ENCODE data around the gene GYS1. TPM values are rescaled to one million over a fixed set of nuclear protein-coding genes. Genes with fewer than 3 reads are reported as not detected.
A peak's percentile ranks its signal among the peaks of the same experiment; 100 is the strongest.

GYS1 gene
- total and polyA plus RNA-seq, 2 donors (not counting 1 experiment from before 2014, with no cell fraction given): 31.2 to 42.8 TPM

DNA sequence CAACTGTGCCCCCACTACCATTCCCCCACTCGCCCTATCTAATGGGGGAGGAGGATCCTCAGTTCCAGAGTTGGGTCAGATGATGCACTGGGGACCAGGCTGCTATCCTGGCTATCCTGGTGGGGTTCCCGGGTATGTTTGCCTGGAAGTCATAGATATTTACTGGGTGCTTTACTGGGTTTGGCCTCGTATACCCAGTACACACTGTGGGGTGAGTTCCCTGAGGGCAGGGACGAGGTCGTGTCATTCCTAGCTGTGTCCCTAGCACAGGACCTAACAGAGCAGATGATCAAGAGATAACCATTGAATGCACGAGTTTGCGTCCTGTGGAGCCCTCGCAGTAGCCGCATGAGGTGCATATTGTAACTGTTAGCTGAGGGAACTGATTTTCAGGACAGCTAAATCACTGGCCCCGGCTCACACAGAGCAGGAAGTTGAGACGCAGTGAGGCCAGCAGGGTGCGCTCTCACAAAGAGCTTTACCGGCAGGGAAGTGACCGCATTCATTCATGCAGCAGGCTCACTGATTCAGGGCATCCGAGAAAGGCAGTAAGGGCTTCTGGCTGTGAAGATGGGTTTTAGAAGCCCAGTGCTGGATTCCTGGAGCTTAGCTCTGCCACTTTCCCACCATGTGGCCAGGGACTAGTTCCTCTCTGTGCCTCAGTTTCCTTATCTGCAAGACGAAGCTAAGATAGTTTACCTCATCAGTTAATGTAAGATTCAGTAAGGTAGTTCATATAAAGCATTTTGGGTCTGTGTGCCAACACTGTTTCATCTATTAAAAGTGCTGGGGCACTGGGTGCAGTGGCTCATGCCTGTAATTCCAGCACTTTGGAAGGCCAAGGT, 6.6 kb upstream of the GYS1 start:
- Histone ChIP-seq H3K4me1 (ENCODE audit: control insufficient read depth, extremely low read depth, insufficient read depth, low read length) (peaks cover 5% of the 10 kb centered on the region), H2AFZ (ENCODE audit: low read length) (no peak overlapping the region), H4K20me1 (ENCODE audit: control insufficient read depth, extremely low read depth, insufficient read depth, low read length) (no peaks in the 10 kb centered on the region), H3K79me2 (ENCODE audit: control insufficient read depth, insufficient read depth, low read length) (peaks cover 31% of the 10 kb centered on the region), H3K4me2 (ENCODE audit: extremely low read depth, insufficient read depth, low read length) (no peak overlapping the region), H3K9ac (ENCODE audit: insufficient read depth, low read length) (no peak overlapping the region), H3K4me3 (replicated peaks in 1 of 4; ENCODE audit: control extremely low read depth in 1 of 4, insufficient read depth in 1 of 4, low read depth in 3 of 4, low read length in 4 of 4) (no peak overlapping the region), H3K36me3 (ENCODE audit: control insufficient read depth, insufficient read depth, low read length) (peaks cover 7% of the 10 kb centered on the region), H3K27me3 (ENCODE audit: control insufficient read depth, insufficient read depth, low read length) (no peaks in the 10 kb centered on the region), H3K27ac (ENCODE audit: insufficient read depth, low read length) (no peak overlapping the region), H3K9me3 (ENCODE audit: control insufficient read depth, insufficient read depth, low read depth, low read length) (no peaks in the 10 kb centered on the region)
- DNase-seq (ENCODE audit: low read depth in 2 of 2): peak; percentile 62 to 64
- TF ChIP-seq, protein P1, sequence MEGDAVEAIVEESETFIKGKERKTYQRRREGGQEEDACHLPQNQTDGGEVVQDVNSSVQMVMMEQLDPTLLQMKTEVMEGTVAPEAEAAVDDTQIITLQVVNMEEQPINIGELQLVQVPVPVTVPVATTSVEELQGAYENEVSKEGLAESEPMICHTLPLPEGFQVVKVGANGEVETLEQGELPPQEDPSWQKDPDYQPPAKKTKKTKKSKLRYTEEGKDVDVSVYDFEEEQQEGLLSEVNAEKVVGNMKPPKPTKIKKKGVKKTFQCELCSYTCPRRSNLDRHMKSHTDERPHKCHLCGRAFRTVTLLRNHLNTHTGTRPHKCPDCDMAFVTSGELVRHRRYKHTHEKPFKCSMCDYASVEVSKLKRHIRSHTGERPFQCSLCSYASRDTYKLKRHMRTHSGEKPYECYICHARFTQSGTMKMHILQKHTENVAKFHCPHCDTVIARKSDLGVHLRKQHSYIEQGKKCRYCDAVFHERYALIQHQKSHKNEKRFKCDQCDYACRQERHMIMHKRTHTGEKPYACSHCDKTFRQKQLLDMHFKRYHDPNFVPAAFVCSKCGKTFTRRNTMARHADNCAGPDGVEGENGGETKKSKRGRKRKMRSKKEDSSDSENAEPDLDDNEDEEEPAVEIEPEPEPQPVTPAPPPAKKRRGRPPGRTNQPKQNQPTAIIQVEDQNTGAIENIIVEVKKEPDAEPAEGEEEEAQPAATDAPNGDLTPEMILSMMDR (conservative IDR thresholded peaks at IDR 0.05 in 1 of 2, IDR thresholded peaks at IDR 0.05 in 1 of 2; ENCODE audit: low read depth in 1 of 2, low read length in 2 of 2): peak; percentile 61 to 85
- TF ChIP-seq EZH2 (IDR thresholded peaks at IDR 0.05; ENCODE audit: low read length, missing control alignments): no peak

DNA sequence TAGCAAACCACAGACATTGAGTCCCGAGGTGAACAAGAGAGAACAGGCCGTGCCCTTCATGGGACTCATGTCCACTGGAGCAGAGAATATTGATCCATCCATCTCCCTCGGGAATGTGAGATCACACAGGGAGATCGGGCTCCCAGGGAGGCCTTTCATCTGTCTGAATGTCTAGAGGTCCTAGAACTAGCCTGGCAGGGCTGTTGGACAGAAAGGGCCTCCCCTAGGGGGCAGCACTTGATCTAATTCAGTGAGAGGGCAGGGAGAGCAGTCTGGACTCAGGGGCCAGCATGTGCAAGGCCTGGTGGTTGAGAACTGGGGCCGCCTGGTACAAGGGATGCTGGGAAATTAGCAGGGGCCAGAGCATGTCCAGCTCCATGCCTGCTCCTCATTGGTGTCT, 4.9 kb upstream of the GYS1 start:
- TF ChIP-seq, protein P1 (conservative IDR thresholded peaks at IDR 0.05 in 1 of 2, IDR thresholded peaks at IDR 0.05 in 1 of 2; ENCODE audit: low read depth in 1 of 2, low read length in 2 of 2): peak; percentile 44 to 60
- no peak for TF ChIP-seq EZH2 (IDR thresholded peaks at IDR 0.05; ENCODE audit: low read length, missing control alignments)

DNA sequence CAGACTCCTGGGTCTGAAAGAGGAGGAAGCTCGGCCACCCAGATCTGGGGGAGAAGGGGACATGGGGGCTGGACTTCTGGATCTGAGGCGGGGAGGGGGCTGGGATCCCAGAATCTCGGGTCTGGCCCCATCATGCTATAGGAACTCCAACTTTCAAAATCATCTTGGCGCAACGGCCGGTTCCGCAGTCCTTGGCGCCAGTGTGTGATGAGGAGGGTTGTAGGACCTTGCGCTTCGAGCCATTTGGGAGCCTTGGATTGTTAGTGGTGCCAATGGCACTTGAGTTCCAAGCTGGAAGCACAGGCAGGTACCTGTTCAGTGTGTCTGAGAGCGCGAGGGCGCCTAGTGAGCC, 902 bp upstream of the GYS1 start:
- no peak for DNase-seq (ENCODE audit: low read depth in 2 of 2)
- no peaks in the 10 kb centered on the region for H3K9me3 ChIP-seq (ENCODE audit: control insufficient read depth, insufficient read depth, low read depth, low read length)
- peak overlapping the region; percentile 83 to 98 (median 98) for H3K4me3 ChIP-seq (replicated peaks in 1 of 4; ENCODE audit: control extremely low read depth in 1 of 4, insufficient read depth in 1 of 4, low read depth in 3 of 4, low read length in 4 of 4)
- peaks cover 19% of the 10 kb centered on the region for H3K4me1 ChIP-seq (ENCODE audit: control insufficient read depth, extremely low read depth, insufficient read depth, low read length)
- H3K79me2 ChIP-seq (ENCODE audit: control insufficient read depth, insufficient read depth, low read length): peaks cover 68% of the 10 kb centered on the region
- TF ChIP-seq EZH2 (IDR thresholded peaks at IDR 0.05; ENCODE audit: low read length, missing control alignments): no peak
- TF ChIP-seq, protein P1 (conservative IDR thresholded peaks at IDR 0.05 in 1 of 2, IDR thresholded peaks at IDR 0.05 in 1 of 2; ENCODE audit: low read depth in 1 of 2, low read length in 2 of 2): no peak
- peaks cover 5% of the 10 kb centered on the region for H3K36me3 ChIP-seq (ENCODE audit: control insufficient read depth, insufficient read depth, low read length)
- H3K4me2 ChIP-seq (ENCODE audit: extremely low read depth, insufficient read depth, low read length): peak overlapping the region; percentile 73
- H4K20me1 ChIP-seq (ENCODE audit: control insufficient read depth, extremely low read depth, insufficient read depth, low read length): no peaks in the 10 kb centered on the region
- no peaks in the 10 kb centered on the region for H3K27me3 ChIP-seq (ENCODE audit: control insufficient read depth, insufficient read depth, low read length)
- peak overlapping the region; percentile 88 for H3K27ac ChIP-seq (ENCODE audit: insufficient read depth, low read length)
- peak overlapping the region; percentile 78 for H2AFZ ChIP-seq (ENCODE audit: low read length)
- peak overlapping the region; percentile 68 for H3K9ac ChIP-seq (ENCODE audit: insufficient read depth, low read length)

More for the DNA sequence above, 4.9 kb upstream of the GYS1 start:
- H3K4me1 ChIP-seq (ENCODE audit: control insufficient read depth, extremely low read depth, insufficient read depth, low read length): peaks cover 5% of the 10 kb centered on the region
- no peak overlapping the region for H3K4me3 ChIP-seq (replicated peaks in 1 of 4; ENCODE audit: control extremely low read depth in 1 of 4, insufficient read depth in 1 of 4, low read depth in 3 of 4, low read length in 4 of 4)
- H3K79me2 ChIP-seq (ENCODE audit: control insufficient read depth, insufficient read depth, low read length): peaks cover 42% of the 10 kb centered on the region
- no peaks in the 10 kb centered on the region for H3K27me3 ChIP-seq (ENCODE audit: control insufficient read depth, insufficient read depth, low read length)
- no peaks in the 10 kb centered on the region for H3K9me3 ChIP-seq (ENCODE audit: control insufficient read depth, insufficient read depth, low read depth, low read length)
- H3K36me3 ChIP-seq (ENCODE audit: control insufficient read depth, insufficient read depth, low read length): no peaks in the 10 kb centered on the region
- DNase-seq (ENCODE audit: low read depth in 2 of 2): peak; percentile 43 to 55
- H4K20me1 ChIP-seq (ENCODE audit: control insufficient read depth, extremely low read depth, insufficient read depth, low read length): no peaks in the 10 kb centered on the region
- no peak overlapping the region for H3K4me2 ChIP-seq (ENCODE audit: extremely low read depth, insufficient read depth, low read length)
- peak overlapping the region; percentile 16 for H3K27ac ChIP-seq (ENCODE audit: insufficient read depth, low read length)
- no peak overlapping the region for H2AFZ ChIP-seq (ENCODE audit: low read length)
- no peak overlapping the region for H3K9ac ChIP-seq (ENCODE audit: insufficient read depth, low read length)

Data from fibroblast of lung (primary cell).